K562 (cell line): ENCODE results near the gene NR2F2. TPM values are rescaled to one million over a fixed set of nuclear protein-coding genes. Genes with fewer than 3 reads are reported as not detected.

Experiments
- CTBP1 ChIP-seq: fragments of 450-650 bp; IDR thresholded peaks from 2 replicates; pipeline ENCODE4 v1.6.1; 2016; ENCODE audit warnings: borderline replicate concordance
- DPF2 ChIP-seq: fragments of 450-650 bp; IDR thresholded peaks from 2 replicates; pipeline ENCODE4 v1.6.1; 2016
- FOSL1 ChIP-seq: fragments of 200-800 bp; sonication (Bioruptor generic); conservative IDR thresholded peaks from 2 replicates; pipeline ENCODE4 v1.6.1; 2016; ENCODE audit warnings: missing genetic modification characterization, missing compliant biosample characterization
- FOXA3 ChIP-seq, 2 experiments: fragments of 450-650 bp in 1 of 2; sonication (generic) in 1 of 2; formaldehyde crosslinking; IDR thresholded peaks in 1 of 2; conservative IDR thresholded peaks in 1 of 2; 2 replicates each; pipeline versions ENCODE4 v1.4.0 to v1.8.0; 2020 to 2022; ENCODE audit warnings: mild to moderate bottlenecking in 2 of 2, missing genetic modification reagents in 1 of 2
- L3MBTL2 ChIP-seq: fragments of 450-650 bp; IDR thresholded peaks from 2 replicates; pipeline ENCODE4 v1.6.1; 2016; ENCODE audit warnings: mild to moderate bottlenecking, moderate library complexity
- PHTF2 ChIP-seq: fragments of 250-450 bp; sonication (Bioruptor Pico); IDR thresholded peaks from 2 replicates; pipeline ENCODE4 v1.5.0; 2021; ENCODE audit warnings: mild to moderate bottlenecking
- RB1 ChIP-seq: fragments of 450-650 bp; IDR thresholded peaks from 2 replicates; pipeline ENCODE4 v1.6.1; 2017; ENCODE audit warnings: low read depth, mild to moderate bottlenecking
- RCOR1 ChIP-seq, 2 experiments: IDR thresholded peaks; 2 replicates each; pipeline ENCODE4 v1.6.1; 2012; ENCODE audit warnings: low read depth in 2 of 2, low read length in 2 of 2, borderline replicate concordance in 1 of 2, improper control_type of control experiment in 1 of 2
- SMARCE1 ChIP-seq: fragments of 450-650 bp; IDR thresholded peaks from 2 replicates; pipeline ENCODE4 v1.7.1; 2016; ENCODE audit warnings: mild to moderate bottlenecking
- SOX6 ChIP-seq: fragments of 450-650 bp; IDR thresholded peaks from 2 replicates; pipeline ENCODE4 v1.6.1; 2014; ENCODE audit warnings: mild to moderate bottlenecking
- TEAD1 ChIP-seq, 2 experiments: fragments of 450-650 bp in 1 of 2; sonication (generic) in 1 of 2; formaldehyde crosslinking; IDR thresholded peaks; 2 replicates each; pipeline versions ENCODE4 v1.4.0 to v1.8.0; 2020 to 2022; ENCODE audit warnings: mild to moderate bottlenecking in 2 of 2, missing genetic modification reagents in 1 of 2
- U2AF1 ChIP-seq: fragments of 200-400 bp; formaldehyde crosslinking; optimal IDR thresholded peaks from 2 replicates; pipeline ENCODE3; 2017; ENCODE audit warnings: mild to moderate bottlenecking, low read depth, low read length, moderate library complexity
- XRCC3 ChIP-seq: fragments of 450-650 bp; IDR thresholded peaks from 2 replicates; pipeline ENCODE4 v1.6.1; 2017; ENCODE audit warnings: mild to moderate bottlenecking, moderate library complexity
- ZKSCAN8 ChIP-seq: fragments of 200-800 bp; sonication (Bioruptor generic); IDR thresholded peaks from 2 replicates; pipeline ENCODE4 v1.6.1; 2016; ENCODE audit warnings: missing genetic modification characterization, missing compliant biosample characterization
- ZNF384 ChIP-seq: IDR thresholded peaks from 2 replicates; pipeline ENCODE4 v1.6.1; 2012; ENCODE audit warnings: low read depth, low read length, improper control_type of control experiment
- polyA plus RNA-seq, 8 experiments: library from polyadenylated mRNA; depleted of rRNA in 4 of 8; stranded (reverse) in 5 of 8; unstranded in 3 of 8; fragments of >200 nt; fragmentation: Nextera tagmentation in 2 of 8; fragmentation: Illumina TruSeq in 1 of 8; extraction: Ambion mirVana in 2 of 8; extraction: Trizol in 1 of 8; gene quantifications; 2 replicates each; pipeline versions ENCODE4 v1.2.1 to v1.2.3, GENCODE V29; 2011 to 2014; ENCODE audit warnings: inconsistent platforms in 1 of 8, missing spikeins in 1 of 8
- total RNA-seq, 7 experiments: library from RNA; depleted of rRNA in 6 of 7; stranded (reverse); fragments of >200 nt in 6 of 7; fragmentation: Illumina TruSeq in 2 of 7; extraction: Trizol in 2 of 7; gene quantifications; 2 replicates each; pipeline versions ENCODE4 v1.2.1 to v1.2.3, GENCODE V29; 2011 to 2021; ENCODE audit warnings: low replicate concordance in 1 of 7
- TF ChIP-seq, protein P1 (sequence below), 2 experiments: IDR thresholded peaks; 2 replicates each; pipeline ENCODE4 v1.6.1; 2012; ENCODE audit warnings: improper control_type of control experiment in 2 of 2, low read depth in 2 of 2, low read length in 2 of 2, borderline replicate concordance in 1 of 2
- TF ChIP-seq, protein P2 (sequence below), 2 experiments: IDR thresholded peaks in 1 of 2; conservative IDR thresholded peaks in 1 of 2; 2 replicates each; pipeline ENCODE4 v1.6.1; 2016; ENCODE audit warnings: low read depth in 2 of 2, mild to moderate bottlenecking in 1 of 2, missing compliant biosample characterization in 1 of 2, missing genetic modification characterization in 1 of 2, moderate library complexity in 1 of 2
- TF ChIP-seq, protein P3 (sequence below): fragments of 200-800 bp; sonication (Bioruptor generic); IDR thresholded peaks from 2 replicates; pipeline ENCODE4 v1.6.1; 2017; ENCODE audit warnings: missing genetic modification characterization, missing compliant biosample characterization
- TF ChIP-seq, protein P4 (sequence below): fragments of 450-650 bp; IDR thresholded peaks from 2 replicates; pipeline ENCODE4 v1.6.1; 2016; ENCODE audit warnings: mild to moderate bottlenecking

The NR2F2 gene
- total and polyA plus RNA-seq, 9 of the 15 experiments (the other 6 are each of a cell fraction or from before 2014, with no cell fraction given), result 6.0 to 51.8 (median 11.1) TPM

DNA sequence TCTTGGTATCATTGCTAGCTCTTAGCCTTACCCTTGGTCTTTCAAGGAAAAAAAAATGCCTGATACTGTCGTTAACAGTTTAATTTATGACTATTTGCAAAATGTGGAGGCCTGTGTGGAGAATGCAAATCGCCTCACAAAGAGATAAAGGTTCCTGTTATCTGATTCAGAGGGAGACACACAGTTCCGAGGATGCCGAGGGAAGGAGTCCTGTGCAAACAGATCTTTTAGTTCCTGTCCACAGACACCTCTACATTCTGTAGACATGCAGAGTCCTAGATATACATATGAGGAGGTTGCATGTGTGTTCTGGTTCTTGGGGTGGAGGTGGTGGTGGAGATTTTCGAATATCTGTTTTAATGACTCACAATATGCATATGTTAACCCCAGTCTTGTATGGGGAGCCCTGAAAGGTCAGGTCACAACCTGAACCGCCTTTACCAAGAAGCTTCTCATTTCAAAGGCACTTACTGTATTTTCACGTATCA, 5.7 kb downstream of the NR2F2 start (continued):
- TF ChIP-seq, protein P1, sequence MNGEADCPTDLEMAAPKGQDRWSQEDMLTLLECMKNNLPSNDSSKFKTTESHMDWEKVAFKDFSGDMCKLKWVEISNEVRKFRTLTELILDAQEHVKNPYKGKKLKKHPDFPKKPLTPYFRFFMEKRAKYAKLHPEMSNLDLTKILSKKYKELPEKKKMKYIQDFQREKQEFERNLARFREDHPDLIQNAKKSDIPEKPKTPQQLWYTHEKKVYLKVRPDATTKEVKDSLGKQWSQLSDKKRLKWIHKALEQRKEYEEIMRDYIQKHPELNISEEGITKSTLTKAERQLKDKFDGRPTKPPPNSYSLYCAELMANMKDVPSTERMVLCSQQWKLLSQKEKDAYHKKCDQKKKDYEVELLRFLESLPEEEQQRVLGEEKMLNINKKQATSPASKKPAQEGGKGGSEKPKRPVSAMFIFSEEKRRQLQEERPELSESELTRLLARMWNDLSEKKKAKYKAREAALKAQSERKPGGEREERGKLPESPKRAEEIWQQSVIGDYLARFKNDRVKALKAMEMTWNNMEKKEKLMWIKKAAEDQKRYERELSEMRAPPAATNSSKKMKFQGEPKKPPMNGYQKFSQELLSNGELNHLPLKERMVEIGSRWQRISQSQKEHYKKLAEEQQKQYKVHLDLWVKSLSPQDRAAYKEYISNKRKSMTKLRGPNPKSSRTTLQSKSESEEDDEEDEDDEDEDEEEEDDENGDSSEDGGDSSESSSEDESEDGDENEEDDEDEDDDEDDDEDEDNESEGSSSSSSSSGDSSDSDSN (IDR thresholded peaks at IDR 0.05; ENCODE audit: borderline replicate concordance in 1 of 2, low read depth in 2 of 2, low read length in 2 of 2), result 0 out of 4 replicates have a peak, but pooled peaks have one; percentile 22 to 44
- 0 out of 2 replicates have a peak, but pooled peaks have one; percentile 18 for TF ChIP-seq L3MBTL2
- no peak; the same call in 1 of the 2 replicates for TF ChIP-seq RB1
- TF ChIP-seq PHTF2 (CRISPR knock-in tag), result no peak
- 0 out of 2 replicates have a peak, but pooled peaks have one; percentile 20 for TF ChIP-seq FOSL1
- TF ChIP-seq XRCC3, result no peak
- TF ChIP-seq SMARCE1, result 0 out of 2 replicates have a peak, but pooled peaks have one; percentile 32
- TF ChIP-seq, protein P2, sequence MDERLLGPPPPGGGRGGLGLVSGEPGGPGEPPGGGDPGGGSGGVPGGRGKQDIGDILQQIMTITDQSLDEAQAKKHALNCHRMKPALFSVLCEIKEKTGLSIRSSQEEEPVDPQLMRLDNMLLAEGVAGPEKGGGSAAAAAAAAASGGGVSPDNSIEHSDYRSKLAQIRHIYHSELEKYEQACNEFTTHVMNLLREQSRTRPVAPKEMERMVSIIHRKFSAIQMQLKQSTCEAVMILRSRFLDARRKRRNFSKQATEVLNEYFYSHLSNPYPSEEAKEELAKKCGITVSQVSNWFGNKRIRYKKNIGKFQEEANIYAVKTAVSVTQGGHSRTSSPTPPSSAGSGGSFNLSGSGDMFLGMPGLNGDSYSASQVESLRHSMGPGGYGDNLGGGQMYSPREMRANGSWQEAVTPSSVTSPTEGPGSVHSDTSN (CRISPR knock-in tag; IDR thresholded peaks at IDR 0.05; ENCODE audit: low read depth), result no peak
- TF ChIP-seq, protein P2 (tag; conservative IDR thresholded peaks at IDR 0.05; ENCODE audit: low read depth), result peak; percentile 73
- peak in 1 of 2 experiments; percentile 71; a peak in 2 of 4 replicates for TF ChIP-seq RCOR1 (IDR thresholded peaks at IDR 0.05; ENCODE audit: borderline replicate concordance in 1 of 2, low read depth in 2 of 2, low read length in 2 of 2)
- TF ChIP-seq DPF2, result peak; percentile 46; the same call in 1 of the 2 replicates
- peak; percentile 57; the same call in 1 of the 2 replicates for TF ChIP-seq SOX6
- TF ChIP-seq CTBP1, result peak; percentile 68; the same call in 1 of the 2 replicates
- TF ChIP-seq ZKSCAN8 (CRISPR knock-in tag), result no peak
- 0 out of 4 replicates have a peak, but pooled peaks of 1 of the 2 experiments have one; percentile 27 for TF ChIP-seq FOXA3 (CRISPR knock-in tag; conservative IDR thresholded peaks at IDR 0.05 in 1 of 2, IDR thresholded peaks at IDR 0.05 in 1 of 2)
- TF ChIP-seq, protein P3, sequence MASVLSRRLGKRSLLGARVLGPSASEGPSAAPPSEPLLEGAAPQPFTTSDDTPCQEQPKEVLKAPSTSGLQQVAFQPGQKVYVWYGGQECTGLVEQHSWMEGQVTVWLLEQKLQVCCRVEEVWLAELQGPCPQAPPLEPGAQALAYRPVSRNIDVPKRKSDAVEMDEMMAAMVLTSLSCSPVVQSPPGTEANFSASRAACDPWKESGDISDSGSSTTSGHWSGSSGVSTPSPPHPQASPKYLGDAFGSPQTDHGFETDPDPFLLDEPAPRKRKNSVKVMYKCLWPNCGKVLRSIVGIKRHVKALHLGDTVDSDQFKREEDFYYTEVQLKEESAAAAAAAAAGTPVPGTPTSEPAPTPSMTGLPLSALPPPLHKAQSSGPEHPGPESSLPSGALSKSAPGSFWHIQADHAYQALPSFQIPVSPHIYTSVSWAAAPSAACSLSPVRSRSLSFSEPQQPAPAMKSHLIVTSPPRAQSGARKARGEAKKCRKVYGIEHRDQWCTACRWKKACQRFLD (CRISPR knock-in tag), result no peak
- TF ChIP-seq, protein P4, sequence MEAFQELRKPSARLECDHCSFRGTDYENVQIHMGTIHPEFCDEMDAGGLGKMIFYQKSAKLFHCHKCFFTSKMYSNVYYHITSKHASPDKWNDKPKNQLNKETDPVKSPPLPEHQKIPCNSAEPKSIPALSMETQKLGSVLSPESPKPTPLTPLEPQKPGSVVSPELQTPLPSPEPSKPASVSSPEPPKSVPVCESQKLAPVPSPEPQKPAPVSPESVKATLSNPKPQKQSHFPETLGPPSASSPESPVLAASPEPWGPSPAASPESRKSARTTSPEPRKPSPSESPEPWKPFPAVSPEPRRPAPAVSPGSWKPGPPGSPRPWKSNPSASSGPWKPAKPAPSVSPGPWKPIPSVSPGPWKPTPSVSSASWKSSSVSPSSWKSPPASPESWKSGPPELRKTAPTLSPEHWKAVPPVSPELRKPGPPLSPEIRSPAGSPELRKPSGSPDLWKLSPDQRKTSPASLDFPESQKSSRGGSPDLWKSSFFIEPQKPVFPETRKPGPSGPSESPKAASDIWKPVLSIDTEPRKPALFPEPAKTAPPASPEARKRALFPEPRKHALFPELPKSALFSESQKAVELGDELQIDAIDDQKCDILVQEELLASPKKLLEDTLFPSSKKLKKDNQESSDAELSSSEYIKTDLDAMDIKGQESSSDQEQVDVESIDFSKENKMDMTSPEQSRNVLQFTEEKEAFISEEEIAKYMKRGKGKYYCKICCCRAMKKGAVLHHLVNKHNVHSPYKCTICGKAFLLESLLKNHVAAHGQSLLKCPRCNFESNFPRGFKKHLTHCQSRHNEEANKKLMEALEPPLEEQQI, result no peak
- no peak for TF ChIP-seq U2AF1
- peak in 1 of 2 experiments; percentile 56; a peak in 1 of 4 replicates for TF ChIP-seq TEAD1 (CRISPR knock-in tag; IDR thresholded peaks at IDR 0.05)
- peak; percentile 56 for TF ChIP-seq ZNF384
